A549 (cell line): Measurements from ENCODE around the gene PIP4K2A. TPM values are rescaled to one million over a fixed set of nuclear protein-coding genes. Genes with fewer than 3 reads are reported as not detected.

ENCODE experiments used
- ATAC-seq, 2 experiments: fragments of 200-7000 bp in 1 of 2; fragments of >200 bp in 1 of 2; cut with Nextera tagmentation in 1 of 2; cut with Tn5 transposase in 1 of 2; 3 replicates each; pipeline versions ENCODE4 v1.8.0 to v1.9.1; 2018 to 2020; ENCODE audit warnings: mild to moderate bottlenecking in 1 of 2, moderate library complexity in 1 of 2
- CTCF ChIA-PET: fragments of 300-600 bp; sonication (Branson Sonifier 250); formaldehyde crosslinking; extraction: SDS; loops from one replicate; lab custom pipeline; 2021; ENCODE audit warnings: antibody characterized with exemption, inconsistent platforms; lab: Yijun Ruan, JAX
- POLR2A ChIA-PET: fragments of 350-600 bp; formaldehyde crosslinking; extraction: SDS; loops from one replicate; lab custom pipeline; 2021; ENCODE audit warnings: antibody characterized with exemption, inconsistent platforms; lab: Yijun Ruan, JAX
- DNase-seq, 2 experiments: peaks; one replicate each; pipeline versions ENCODE4 v3.0.0 to v3.0.0-alpha.2; 2011 to 2016; ENCODE audit warnings: low read depth in 1 of 2, low spot score in 1 of 2
- FAIRE-seq: peaks from 2 replicates; lab custom pipeline; 2011; peaks lifted over from hg19 to GRCh38; lab: Jason Lieb, UNC
- H3K27ac ChIP-seq, 2 experiments: fragments of >200 bp; sonication (Bioruptor Twin); formaldehyde crosslinking; 3 replicates each; pipeline ENCODE4 v1.5.1; 2016 to 2017
- H3K4me1 ChIP-seq: fragments of >200 bp; sonication (Bioruptor Twin); formaldehyde crosslinking; 3 replicates; pipeline ENCODE4 v1.6.1; 2016
- H3K4me2 ChIP-seq: fragments of >200 bp; sonication (Bioruptor Twin); formaldehyde crosslinking; 3 replicates; pipeline ENCODE4 v1.6.1; 2016
- H3K4me3 ChIP-seq: fragments of >200 bp; sonication (Bioruptor Twin); formaldehyde crosslinking; 3 replicates; pipeline ENCODE4 v1.5.1; 2016
- H3K9me3 ChIP-seq: fragments of >200 bp; sonication (Bioruptor Twin); formaldehyde crosslinking; 3 replicates; pipeline ENCODE4 v1.6.1; 2016
- ATOH8 ChIP-seq: fragments of 250-450 bp; sonication (Bioruptor Pico); IDR thresholded peaks from 2 replicates; pipeline ENCODE4 v1.5.0; 2020; ENCODE audit warnings: low read depth, mild to moderate bottlenecking, moderate library complexity
- CEBPB ChIP-seq, 2 experiments: fragments of >200 bp in 1 of 2; sonication (Bioruptor Twin) in 1 of 2; formaldehyde crosslinking in 1 of 2; IDR thresholded peaks; 2 replicates each; pipeline ENCODE4 v1.6.1; 2012 to 2016
- CTCF ChIP-seq: fragments of >200 bp; sonication (Bioruptor Twin); formaldehyde crosslinking; IDR thresholded peaks from 3 replicates; pipeline ENCODE4 v1.5.1; 2016
- EHF ChIP-seq: fragments of 250-450 bp; sonication (Bioruptor Pico); IDR thresholded peaks from 2 replicates; pipeline ENCODE4 v1.5.0; 2020; ENCODE audit warnings: mild to moderate bottlenecking
- ESRRA ChIP-seq: fragments of 150-350 bp; IDR thresholded peaks from 2 replicates; pipeline ENCODE4 v1.6.1; 2014; ENCODE audit warnings: mild to moderate bottlenecking, low read length, borderline replicate concordance
- FOSL2 ChIP-seq, 2 experiments: fragments of 450-650 bp in 1 of 2; fragments of >200 bp in 1 of 2; sonication (Bioruptor Twin) in 1 of 2; formaldehyde crosslinking; IDR thresholded peaks; 2 replicates each; pipeline versions ENCODE4 v1.5.0 to v1.6.1; 2016 to 2020; ENCODE audit warnings: mild to moderate bottlenecking in 1 of 2, moderate library complexity in 1 of 2
- HMGXB4 ChIP-seq: fragments of 250-450 bp; sonication (Bioruptor Pico); IDR thresholded peaks from 2 replicates; pipeline ENCODE4 v1.5.0; 2021; ENCODE audit warnings: mild to moderate bottlenecking, moderate library complexity, borderline replicate concordance
- KDM5A ChIP-seq: fragments of 200-600 bp; sonication (generic); IDR thresholded peaks from 2 replicates; pipeline ENCODE4 v1.6.1; 2016; ENCODE audit warnings: antibody characterized with exemption, mild to moderate bottlenecking
- MAZ ChIP-seq: fragments of 150-350 bp; IDR thresholded peaks from 2 replicates; pipeline ENCODE4 v1.6.1; 2014; ENCODE audit warnings: antibody characterized with exemption, low read depth, low read length, borderline replicate concordance
- NR3C1 ChIP-seq: fragments of >200 bp; sonication (Bioruptor Twin); formaldehyde crosslinking; IDR thresholded peaks from 3 replicates; pipeline ENCODE4 v1.6.1; 2017
- PHF8 ChIP-seq: fragments of 200-600 bp; sonication (generic); IDR thresholded peaks from 2 replicates; pipeline ENCODE4 v1.6.1; 2016; ENCODE audit warnings: low read depth, mild to moderate bottlenecking, antibody characterized with exemption, moderate library complexity, borderline replicate concordance
- POLR2AphosphoS2 ChIP-seq: conservative IDR thresholded peaks from 2 replicates; pipeline ENCODE4 v1.6.1; 2012; ENCODE audit warnings: low read length, improper control_type of control experiment, inconsistent platforms
- RFX5 ChIP-seq: fragments of 450-650 bp; IDR thresholded peaks from 2 replicates; pipeline ENCODE4 v1.7.1; 2014; ENCODE audit warnings: antibody characterized with exemption, mild to moderate bottlenecking, moderate library complexity
- RNF2 ChIP-seq: fragments of 200-600 bp; sonication (generic); IDR thresholded peaks from 2 replicates; pipeline ENCODE4 v1.6.1; 2016; ENCODE audit warnings: low read depth, mild to moderate bottlenecking, antibody characterized with exemption, moderate library complexity, borderline replicate concordance
- SREBF2 ChIP-seq: fragments of 450-650 bp; IDR thresholded peaks from 2 replicates; pipeline ENCODE4 v1.6.1; 2014; ENCODE audit warnings: mild to moderate bottlenecking, moderate library complexity
- TFCP2L1 ChIP-seq: fragments of 250-450 bp; sonication (Bioruptor Pico); IDR thresholded peaks from 2 replicates; pipeline ENCODE4 v1.5.0; 2021; ENCODE audit warnings: mild to moderate bottlenecking
- USF2 ChIP-seq: fragments of 450-650 bp; IDR thresholded peaks from 2 replicates; pipeline ENCODE4 v1.6.1; 2014; ENCODE audit warnings: antibody characterized with exemption
- ZC3H11A ChIP-seq: fragments of 450-650 bp; IDR thresholded peaks from 2 replicates; pipeline ENCODE4 v1.6.1; 2014; ENCODE audit warnings: antibody characterized with exemption, mild to moderate bottlenecking
- ZNF302 ChIP-seq: fragments of 250-450 bp; sonication (Bioruptor Pico); IDR thresholded peaks from 2 replicates; pipeline ENCODE4 v1.9.0; 2021; ENCODE audit warnings: inconsistent platforms, mild to moderate bottlenecking, moderate library complexity
- WGBS: methylation state at CpG from one replicate; pipeline ENCODE4 v1.1.6; 2017; ENCODE audit errors: missing lambda C conversion rate; 5-methylcytosine and 5-hydroxymethylcytosine counted together
- polyA plus RNA-seq, 4 experiments: library from polyadenylated mRNA; depleted of rRNA in 3 of 4; stranded (reverse); fragments of >200 nt; fragmentation: RNase III in 1 of 4; extraction: RNeasy Plus Mini Kit Qiagen cat#74134 plus additional on column Dnase treatment in 1 of 4; gene quantifications; 2 replicates in 3 of 4; 3 replicates in 1 of 4; pipeline ENCODE4 v1.2.3, GENCODE V29; 2011 to 2017
- TF ChIP-seq, protein P1 (sequence below): fragments of >200 bp; sonication (Bioruptor Twin); formaldehyde crosslinking; IDR thresholded peaks from 3 replicates; pipeline ENCODE4 v1.6.1; 2016

The PIP4K2A gene
- polyA plus RNA-seq, 2 of the 4 experiments (the other 2 are of a cell fraction), result 23.1 to 24.0 TPM

GRCh38 chr10:22690614-22691431, 23.6 kb downstream of the PIP4K2A start (continued):
- TF ChIP-seq ATOH8 (CRISPR knock-in tag), result no peak
- TF ChIP-seq ESRRA, result no peak
- TF ChIP-seq RFX5, result no peak
- no peak for TF ChIP-seq FOSL2 (IDR thresholded peaks at IDR 0.05)
- no peak for TF ChIP-seq FOSL2 (CRISPR knock-in tag; IDR thresholded peaks at IDR 0.05)
- TF ChIP-seq ZC3H11A, result no peak
- TF ChIP-seq MAZ, result no peak
- no peak for TF ChIP-seq KDM5A
- TF ChIP-seq PHF8, result no peak
- TF ChIP-seq CEBPB (IDR thresholded peaks at IDR 0.05), result peak; percentile 91 to 94
- no peak for TF ChIP-seq NR3C1
- TF ChIP-seq, protein P1, sequence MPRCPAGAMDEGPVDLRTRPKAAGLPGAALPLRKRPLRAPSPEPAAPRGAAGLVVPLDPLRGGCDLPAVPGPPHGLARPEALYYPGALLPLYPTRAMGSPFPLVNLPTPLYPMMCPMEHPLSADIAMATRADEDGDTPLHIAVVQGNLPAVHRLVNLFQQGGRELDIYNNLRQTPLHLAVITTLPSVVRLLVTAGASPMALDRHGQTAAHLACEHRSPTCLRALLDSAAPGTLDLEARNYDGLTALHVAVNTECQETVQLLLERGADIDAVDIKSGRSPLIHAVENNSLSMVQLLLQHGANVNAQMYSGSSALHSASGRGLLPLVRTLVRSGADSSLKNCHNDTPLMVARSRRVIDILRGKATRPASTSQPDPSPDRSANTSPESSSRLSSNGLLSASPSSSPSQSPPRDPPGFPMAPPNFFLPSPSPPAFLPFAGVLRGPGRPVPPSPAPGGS, result 0 out of 3 replicates have a peak, but pooled peaks have one; percentile 30

GRCh38 chr10:22690158-22690557, 24.2 kb downstream of the PIP4K2A start:
- Histone ChIP-seq H3K4me3 (no peak overlapping the region), H3K4me1 (peaks cover 19% of the 10 kb centered on the region), H3K4me2 (peak overlapping the region; percentile 43; the same call in 2 of the 3 replicates), H3K27ac (no peak overlapping the region), H3K9me3 (no peaks in the 10 kb centered on the region)
- no peak for TF ChIP-seq FOSL2 (IDR thresholded peaks at IDR 0.05)
- TF ChIP-seq FOSL2 (CRISPR knock-in tag; IDR thresholded peaks at IDR 0.05), result no peak
- TF ChIP-seq CTCF, result no peak
- TF ChIP-seq PHF8, result no peak
- TF ChIP-seq EHF (CRISPR knock-in tag), result no peak
- TF ChIP-seq USF2, result no peak
- no peak for TF ChIP-seq TFCP2L1 (CRISPR knock-in tag)
- TF ChIP-seq RNF2, result no peak
- TF ChIP-seq ZNF302 (CRISPR knock-in tag), result no peak
- TF ChIP-seq POLR2AphosphoS2, result no peak
- TF ChIP-seq HMGXB4, result no peak
- no peak for TF ChIP-seq SREBF2
- POLR2A ChIA-PET, result no interaction called here
- WGBS, result 64% methylated on average over 2 of the region's 2 CpGs
- CTCF ChIA-PET, result no interaction called here
- no peak for FAIRE-seq
- no peak for DNase-seq
- no peak for ATAC-seq
